HG02571 (cell line): ENCODE measurements around the gene SHH.
"Not testable (repeated sequence)": the region's sequence is repeated elsewhere in the genome, so short reads cannot be mapped to it uniquely, and the experiment has no call there.

Experiments
- ATAC-seq: cut with Tn5 transposase; IDR thresholded peaks from one replicate; pipeline ENCODE4 v1.9.1; 2021; ENCODE audit warnings: mild to moderate bottlenecking, moderate library complexity; ENCODE audit not compliant: unreplicated experiment

SHH gene

DNA sequence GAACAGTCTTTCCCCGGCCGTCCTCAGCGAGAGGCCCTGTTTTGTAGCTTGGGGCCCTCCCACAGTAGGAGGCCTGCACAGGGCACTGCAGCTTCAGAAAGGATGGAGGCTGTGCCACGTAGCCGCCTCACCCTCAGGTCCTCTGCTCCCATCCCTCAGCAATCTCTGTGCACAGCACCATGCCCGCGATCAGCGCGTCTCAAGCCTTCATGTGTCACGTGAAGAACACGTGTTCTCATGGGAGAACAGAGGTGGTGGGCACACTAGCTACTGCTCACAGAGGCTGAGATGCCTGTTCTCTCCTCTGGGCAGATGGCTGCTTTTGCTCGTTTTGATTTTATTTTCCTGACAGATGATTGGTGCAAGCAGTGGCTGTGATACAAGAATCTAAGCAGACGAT is 8.5 kb upstream of the SHH start:
- ATAC-seq: no peak

DNA sequence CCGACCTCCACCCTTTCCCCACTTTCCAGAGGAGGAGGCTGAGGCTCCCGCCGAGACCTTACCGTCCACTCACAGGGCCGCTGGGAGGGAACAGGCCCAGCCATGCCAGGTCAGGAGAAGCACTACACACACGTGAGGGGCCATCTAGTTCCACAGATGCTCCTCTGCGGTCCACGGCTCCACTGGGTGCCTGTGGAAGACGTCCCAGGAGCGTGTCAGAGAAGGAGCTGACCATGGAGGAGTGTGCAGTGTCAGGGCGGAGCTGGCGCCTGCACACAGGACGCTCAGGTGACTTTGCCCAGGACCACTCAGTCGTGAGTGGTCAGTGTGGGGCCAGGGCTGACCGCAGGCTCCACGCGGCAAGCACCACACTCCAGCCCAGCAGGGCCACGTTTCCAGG is 8.0 kb upstream of the SHH start:
- ATAC-seq: no peak

DNA sequence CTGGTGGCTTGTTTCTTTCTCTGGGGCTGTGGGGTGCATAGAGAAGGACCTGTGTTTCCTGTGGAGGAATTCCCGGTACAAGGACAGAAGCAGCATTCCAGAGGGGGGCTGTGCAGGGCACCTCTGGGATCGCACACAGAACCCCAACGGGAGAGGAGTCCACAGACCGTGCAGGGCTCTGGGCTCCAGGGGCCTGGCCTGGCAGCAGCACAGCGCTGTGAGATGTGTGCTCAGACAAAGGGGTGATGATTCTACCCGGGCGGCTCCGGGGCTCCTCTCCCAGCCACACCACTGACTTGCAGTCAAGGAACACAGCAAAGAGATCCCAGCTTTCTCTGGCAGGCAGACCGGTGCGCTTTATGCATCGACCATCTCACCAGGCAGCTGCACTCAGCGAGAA is 6.9 kb upstream of the SHH start:
- ATAC-seq: no peak

DNA sequence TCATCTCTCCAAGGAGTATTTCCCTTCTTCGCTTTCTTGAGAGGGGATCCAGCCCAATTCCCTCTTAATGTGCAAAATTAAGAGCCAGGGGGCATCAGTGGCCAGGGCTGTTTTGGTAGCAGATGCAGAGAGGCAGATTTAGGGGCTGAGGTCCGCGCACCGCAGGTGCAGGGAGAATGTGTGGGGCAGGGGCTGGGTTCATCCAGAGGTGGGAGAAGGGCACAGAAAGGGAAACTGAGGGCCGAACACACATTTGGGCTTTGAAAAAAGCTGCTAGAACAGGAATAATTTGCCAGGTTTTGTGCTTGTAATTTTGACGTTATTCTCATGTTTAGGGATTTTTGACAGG is 6.5 kb upstream of the SHH start:
- ATAC-seq: no peak

DNA sequence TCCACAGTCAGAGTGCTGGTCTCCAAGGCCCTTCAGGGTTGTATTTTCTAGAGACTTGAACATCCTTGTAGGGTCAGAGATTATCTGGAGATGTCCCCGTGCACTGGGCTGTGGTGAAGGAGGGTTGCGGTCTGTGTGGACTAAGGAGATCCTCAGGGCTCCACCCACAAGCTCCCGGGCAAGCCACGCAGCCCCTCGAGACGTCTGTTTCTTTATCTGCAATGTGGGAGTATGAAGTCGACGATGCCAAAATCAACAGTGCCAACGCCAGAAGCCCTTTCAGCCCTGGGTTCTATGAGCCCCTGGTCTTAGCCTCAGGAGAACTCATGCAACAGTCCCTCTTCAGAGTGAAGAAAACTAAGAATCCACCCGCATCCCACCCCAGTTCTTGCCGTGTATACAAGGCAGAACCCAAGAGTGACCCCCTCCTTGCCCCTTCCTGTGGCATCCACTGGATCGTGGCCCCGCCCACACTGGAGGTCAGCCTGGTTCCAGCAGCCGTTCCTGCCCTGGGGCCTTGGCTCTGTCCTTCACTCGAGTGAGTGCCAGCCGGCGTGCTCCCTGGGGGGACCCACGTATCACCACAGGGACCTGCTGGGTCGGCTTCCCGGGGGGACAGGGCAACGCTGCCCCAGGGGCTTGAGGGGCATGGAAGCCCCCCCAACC is 6.0 kb upstream of the SHH start:
- ATAC-seq: no peak

DNA sequence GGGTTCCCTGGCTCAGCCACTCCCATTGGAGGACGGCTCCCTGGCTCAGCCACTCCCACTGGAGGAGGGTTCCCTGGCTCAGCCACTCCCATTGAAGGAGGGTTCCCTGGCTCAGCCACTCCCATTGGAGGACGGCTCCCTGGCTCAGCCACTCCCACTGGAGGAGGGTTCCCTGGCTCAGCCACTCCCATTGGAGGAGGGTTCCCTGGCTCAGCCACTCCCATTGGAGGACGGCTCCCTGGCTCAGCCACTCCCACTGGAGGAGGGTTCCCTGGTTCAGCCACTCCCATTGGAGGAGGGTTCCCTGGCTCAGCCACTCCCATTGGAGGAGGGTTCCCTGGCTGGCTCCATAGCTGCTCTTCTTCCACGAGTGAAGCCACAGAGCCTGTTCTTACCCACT is 5.3 kb upstream of the SHH start:
- ATAC-seq: not testable (repeated sequence)

DNA sequence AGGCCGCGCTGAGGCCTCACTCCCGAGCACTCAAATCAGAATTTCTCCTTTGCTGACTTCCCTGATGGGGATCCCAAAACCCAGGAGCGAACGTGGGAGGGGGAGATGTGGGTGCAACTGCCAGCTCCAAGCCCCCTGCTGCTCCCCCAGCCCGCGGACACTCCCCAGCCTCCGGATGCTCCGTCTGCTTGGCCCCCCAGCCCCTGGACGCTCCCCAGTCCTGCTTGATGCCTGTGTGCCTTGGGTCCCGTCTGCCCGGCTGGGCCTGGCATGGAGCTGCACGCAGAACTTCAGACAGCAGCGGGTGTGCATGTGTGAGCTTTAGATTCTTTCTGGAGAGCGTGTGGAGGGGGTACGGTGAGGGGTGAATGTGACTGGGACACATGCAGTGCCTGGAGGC is 4.7 kb upstream of the SHH start:
- ATAC-seq: no peak

DNA sequence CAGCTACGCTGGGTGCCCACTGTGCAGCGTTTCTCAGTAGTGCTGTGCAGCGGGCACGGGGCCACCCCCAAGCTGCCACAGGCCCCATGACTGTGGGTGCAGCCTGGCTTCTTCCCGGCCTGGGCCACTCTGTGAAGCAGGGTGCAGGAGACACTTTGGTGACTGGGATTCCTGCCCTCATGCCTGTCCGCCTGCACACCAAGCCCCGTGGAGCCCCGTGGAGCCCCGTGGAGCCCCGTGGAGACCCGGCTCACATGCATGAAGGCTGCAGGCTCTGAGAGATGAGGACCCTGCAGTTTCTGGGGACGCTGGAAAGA is 3.9 kb upstream of the SHH start:
- no peak for ATAC-seq

DNA sequence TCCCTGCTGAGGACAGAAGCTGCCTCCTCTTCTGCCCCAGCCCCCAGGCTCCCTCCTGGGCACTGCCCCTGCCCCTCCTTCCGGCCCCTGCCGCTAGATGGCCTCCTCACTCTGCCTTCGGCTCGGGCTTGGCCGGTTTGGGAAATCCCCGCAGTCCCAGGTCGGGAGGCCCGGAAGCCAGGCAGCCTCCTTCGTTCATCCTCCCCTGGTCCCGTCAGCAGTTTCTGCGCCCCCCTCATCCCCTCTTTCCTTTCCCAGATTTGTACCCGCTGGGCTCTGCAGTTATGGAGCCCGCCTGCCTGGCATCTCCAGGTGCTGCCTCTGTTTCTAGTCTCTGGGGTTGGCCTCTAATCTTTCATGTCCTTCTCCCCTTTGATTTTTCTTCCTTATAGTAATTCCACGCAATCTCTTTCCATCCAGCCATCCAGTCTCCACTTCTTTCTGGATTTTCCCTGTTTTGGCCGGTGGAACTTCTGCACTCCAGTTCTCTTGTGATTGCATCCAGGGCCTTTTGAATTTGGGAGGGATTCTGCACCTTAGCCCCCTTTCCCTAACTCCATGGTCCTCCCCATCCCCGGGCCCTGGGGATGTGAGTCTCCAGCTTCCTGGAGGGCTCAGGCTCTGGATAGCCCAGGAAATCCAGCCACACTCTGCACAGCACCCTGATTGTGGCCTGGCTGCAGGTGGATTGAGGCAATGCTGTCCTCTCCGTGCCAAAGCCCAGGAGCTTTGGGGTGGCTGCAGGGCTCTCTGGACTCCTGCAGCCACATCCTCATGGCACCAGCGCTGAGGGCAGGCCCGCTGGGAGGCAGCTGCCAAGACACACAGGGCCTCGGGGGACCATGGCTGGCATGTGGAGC is 3.3 kb upstream of the SHH start:
- ATAC-seq: peak; percentile 74

DNA sequence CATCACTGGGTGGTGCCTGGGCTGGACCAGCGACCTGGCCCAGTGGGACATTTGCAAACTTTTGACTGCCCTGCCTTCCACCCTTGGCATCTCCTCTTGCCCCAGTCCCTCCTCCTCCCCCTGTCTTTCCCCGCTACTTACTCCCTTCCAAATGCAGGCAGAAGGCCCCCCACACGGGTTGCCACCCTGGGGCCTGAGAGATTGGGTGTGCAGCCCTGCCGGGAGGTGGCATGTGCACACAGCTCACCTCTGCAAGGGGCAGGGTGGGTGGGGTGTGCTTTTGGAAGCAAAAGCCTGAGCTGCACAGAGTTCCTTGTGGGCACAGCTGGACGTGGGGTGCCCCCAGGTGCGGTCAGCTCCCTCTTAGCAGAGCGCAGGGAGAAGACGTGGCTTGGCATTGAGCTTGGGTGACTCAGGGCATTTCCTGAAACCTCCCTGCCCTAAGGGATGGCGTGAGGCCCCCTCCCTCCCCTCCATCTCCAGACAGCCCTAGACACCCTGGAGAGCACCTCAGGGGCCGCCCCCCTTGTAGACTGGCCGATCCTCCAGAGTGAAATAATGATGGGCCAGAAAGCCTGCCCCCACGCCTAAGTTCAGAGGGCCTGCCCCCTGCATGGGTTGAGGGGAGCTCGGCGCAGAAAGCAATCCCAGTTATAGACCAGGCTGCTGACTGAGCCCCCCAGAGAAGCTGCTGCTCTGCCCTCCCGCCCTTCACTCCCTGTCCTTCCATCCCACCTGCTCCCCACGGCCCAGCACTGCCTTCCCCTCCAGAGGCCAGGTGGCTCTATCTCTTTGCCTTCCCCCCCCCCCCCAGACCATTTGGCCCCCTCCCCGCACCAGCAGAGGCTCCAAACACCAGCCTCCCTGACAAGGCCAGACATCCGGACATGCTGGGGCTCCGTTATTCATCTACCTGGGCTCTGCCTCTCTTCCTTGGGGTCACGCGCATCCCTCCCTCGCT is 2.3 kb upstream of the SHH start:
- no peak for ATAC-seq

DNA sequence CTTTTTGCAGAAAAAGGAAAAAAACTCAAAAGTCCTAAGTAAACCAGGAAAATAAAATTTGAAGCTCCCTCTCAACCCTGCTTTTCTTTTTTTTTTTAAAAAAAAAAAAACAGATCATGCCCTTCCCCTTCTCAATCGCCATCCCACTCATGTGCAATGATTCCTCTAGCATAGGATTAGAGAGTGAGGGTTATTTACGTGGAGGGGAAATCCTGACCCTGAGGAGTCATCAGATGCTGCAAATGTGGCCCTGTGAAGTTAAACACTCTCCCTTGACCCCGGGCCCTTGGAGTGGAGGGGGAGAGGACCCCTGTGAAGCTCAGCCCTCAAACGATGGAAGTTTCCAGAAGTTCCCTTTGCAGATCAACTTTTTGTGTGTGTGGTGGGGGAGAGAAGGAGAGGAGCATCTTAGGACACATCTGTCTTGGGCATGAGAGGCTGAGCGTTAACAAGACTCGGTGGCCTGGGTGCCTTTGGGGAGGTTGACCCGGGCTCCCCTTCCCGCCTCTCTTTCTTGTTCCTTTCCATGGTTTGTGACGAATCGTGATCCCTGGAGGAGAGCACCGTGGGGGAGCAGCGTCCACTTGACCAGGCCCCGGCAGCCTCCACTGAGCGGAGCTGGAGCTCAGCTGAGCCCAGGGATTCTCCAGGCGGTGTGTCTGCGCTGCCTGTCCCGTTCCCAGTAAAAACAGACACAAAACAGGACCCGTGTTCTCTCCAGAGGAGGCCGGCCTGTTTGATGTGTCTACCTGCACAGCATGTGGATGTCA is 1.5 kb upstream of the SHH start:
- ATAC-seq: no peak

DNA sequence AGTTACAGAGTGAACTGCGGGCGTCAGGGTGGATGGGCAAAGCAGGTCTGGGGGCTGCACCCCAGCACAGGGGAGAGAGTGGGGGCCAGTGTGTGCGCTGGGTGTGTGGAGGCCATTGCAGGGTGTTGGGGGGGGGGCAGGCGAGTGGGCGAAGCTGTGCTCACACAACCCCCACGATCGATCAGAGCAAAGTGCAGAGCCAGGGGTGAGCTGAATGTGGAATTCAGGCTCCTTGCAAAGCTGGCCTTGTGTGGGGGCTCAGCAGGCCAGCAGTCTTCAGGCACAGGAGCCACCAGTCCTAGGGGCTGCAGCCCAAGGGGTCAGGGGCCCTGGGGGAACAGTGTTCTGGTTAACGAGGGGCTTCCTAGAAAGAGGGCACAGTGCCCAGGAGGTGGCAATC is 862 bp upstream of the SHH start:
- no peak for ATAC-seq

DNA sequence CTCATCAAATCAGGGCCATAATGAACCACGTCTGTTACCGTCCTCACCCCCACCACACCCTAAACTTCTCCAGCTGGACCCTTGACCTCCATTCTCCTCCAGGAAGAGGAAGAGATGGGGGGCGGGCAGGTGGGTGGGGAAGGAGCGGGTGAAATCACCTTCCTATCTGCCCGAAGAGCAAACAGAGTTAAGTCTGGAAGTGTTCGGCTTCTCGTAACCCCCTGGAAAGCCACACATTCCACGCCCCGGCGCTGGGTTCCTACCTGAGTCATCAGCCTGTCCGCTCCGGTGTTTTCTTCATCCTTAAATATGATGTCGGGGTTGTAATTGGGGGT is 736 bp downstream of the SHH start:
- no peak for ATAC-seq

DNA sequence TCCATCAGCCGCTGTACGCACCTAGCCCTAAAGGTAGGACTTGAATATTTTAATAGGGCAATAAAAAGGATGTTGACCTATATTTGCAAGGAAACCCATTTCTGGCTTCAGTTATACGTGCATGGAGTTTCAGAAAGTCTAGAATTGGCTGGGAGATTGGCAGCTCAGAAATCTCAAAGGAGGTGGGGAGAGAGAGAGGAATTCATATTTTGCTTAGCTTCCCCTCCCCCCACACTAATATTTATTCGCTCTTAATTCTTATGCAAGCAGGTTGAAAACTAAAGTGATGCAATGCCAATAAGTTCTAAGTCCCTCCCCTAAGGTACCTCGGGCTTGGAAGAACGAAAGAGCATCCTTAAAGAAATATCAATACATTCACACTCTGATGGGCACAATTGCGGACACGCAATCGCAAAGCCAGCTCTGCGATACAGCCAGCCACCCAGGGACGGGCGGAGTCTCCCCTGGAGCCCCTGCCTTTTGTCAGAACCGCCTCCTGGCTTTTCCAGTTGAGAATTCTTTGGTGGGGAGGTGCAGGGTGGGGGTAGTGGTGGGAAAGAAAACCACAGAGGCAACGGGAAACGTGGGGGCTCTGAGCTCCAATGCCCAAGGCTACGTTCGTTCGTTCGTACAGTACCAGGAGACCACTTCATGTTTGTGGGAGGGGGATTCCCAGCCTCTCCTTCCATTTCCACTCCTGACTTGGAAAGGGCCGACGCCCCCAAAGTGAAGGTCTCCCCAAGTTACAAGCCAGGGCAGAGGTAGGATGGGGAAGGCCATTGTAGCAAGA is 1.3 kb downstream of the SHH start:
- ATAC-seq: no peak

DNA sequence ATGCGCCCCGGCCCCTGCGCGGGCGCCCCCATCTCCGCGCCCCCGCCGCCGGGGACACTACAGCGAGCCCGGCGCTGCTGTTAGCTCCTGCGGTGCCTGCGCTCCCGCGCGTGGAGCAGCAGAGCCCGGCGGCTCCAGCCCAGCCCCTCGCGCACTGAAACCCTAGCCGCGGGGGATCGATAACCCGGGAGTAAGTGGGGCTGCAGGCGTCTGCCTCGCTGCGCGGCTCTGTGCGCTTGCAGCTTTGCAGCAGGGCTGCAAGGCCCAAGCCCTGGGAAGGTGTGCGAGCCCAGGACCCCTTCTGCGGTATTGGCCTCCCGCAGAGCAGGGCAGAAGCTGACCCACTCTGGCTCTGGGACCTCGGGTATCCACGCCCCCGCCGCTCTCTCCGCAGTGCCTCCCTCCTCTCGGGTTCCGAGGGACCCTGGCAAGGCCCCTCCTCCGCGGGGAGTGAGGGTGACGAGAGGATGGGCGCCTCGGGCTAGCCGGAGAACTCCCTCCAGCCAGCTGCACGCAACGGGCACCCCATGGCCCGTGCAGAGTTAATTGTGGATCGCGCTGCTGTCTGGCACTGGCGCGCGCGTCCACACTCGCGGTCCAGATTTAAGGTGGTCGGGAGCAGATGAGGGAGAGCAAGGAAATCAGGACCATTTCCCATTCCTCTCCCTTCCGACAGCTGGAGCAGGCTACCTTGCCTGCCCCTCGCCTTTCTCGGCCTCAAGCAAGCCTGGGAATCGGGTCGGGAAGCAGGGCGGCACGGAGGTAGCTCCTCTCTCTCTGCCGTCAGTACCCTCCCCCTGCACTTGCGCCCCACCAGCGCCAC is 2.1 kb downstream of the SHH start:
- ATAC-seq: no peak

DNA sequence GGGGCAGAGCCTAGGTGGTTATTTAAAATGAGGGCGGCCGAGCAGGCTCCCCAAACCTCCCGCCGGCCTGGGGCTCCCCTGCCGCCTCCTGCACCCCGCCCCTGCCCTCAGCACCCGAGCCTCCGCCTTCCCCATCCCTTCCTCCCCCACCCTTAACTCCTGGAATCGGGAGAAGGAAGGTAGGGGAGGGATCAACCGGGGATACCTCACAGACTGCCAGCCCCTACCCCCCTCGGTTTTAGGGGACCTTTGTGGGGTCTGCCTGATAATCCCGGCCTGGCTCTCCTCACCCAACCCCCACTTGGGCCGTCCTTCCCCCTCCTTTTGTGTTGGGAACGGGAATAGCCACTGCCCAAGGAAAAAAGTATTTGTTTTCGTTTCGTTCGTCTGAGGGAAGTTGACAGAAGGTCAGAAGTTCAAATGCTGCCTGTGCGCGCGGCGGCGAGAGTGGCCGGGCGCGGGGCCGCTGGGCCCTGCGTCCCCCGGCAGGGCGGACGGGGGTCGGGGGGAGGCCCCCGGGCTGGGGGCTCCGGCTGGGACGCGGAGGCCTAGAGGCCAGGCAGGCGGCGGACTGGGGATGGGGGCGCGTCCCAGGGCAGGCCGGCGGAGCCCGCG is 2.8 kb downstream of the SHH start:
- ATAC-seq: no peak

DNA sequence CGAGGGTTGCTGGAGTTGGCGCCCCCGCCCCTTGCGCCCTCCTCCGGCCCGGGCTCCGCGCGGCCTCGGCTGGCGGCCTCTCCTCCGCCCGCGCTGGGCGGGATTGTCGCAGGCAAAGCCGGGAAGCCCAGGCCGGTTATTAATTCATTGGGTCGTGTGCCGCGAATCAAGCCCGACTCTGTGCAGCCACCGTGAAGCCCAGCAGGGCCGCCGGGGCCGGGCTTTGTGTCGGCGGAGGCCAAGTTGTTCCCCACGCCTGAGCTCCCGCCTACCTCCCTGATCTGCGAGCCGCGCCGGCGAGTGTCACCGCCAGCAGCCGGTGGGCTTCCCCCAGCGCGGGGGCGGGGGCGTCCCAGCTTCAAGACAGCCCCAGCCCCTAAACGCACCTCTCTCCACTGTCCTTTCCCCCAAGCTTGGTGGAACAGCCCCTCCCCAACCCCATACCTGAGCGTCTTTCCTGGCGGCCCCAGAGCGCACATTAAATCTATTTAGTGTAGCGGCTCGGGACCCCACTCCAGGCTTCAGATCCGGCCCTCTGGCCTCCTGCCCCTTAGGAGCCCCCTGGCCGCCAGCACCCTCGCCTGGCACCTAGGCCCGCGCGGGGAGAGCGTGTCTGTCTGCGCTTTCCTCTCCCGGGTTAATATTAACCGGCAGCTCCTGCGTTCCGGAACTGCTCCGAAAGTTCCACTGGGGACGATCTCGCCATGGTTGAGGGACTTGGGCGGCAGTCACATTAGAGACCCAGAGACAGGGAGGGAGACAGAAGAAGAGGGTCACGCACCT is 3.5 kb downstream of the SHH start:
- no peak for ATAC-seq
